Suppressor macrophage (primary cell): ENCODE data around the gene FAM186B.

Source experiments
- DNase-seq, 4 experiments: peaks; one replicate each; pipeline ENCODE4 v3.0.0-alpha.2; 2020 to 2022

FAM186B gene

DNA sequence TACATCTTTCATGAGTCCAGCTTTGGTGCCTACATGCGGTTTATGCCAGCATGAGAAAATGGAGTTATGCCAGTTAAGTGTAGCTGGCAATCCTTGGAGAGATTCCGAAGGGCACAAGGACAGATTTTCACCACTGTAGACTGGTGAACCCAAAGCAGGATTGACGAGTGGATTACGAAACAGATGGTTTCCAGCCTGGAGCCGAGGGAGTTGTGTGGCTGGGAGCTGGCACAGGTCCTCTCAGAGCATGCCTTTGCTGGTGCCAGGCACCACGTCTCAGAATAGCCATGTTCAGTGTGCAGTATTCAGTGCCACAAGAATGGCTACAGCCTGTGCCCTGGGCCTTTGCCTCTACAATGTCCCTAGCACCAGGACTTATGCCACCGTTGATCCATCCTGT lies 53.4 kb downstream of the FAM186B start:
- no peak for DNase-seq

DNA sequence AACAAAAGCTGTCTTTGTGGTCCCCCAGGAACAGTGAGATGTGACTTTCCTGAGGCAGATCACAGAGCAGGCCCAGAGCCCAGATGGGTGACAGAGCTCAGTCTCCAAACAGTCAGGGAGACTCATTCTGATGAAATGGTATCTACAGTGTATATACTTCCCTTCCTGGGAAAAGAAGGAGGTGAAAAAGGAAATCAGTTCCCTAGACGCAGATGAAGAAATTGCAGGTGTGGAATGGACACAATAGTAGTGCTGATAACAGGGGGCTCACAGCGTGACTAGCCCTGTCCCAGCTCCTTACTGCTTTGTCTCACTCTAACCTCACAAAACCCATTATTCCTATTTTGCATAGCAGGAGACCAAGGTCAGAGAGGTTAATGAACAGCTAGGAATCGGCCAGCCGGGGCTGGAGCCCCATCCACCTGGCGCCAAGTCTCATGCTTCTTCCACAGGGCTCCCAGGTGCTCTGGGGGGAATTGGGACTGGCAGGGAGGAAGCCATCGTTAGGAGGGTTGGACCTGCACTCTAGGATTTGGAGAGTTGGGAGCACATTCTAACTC lies 54.7 kb downstream of the FAM186B start:
- no peak for DNase-seq

DNA sequence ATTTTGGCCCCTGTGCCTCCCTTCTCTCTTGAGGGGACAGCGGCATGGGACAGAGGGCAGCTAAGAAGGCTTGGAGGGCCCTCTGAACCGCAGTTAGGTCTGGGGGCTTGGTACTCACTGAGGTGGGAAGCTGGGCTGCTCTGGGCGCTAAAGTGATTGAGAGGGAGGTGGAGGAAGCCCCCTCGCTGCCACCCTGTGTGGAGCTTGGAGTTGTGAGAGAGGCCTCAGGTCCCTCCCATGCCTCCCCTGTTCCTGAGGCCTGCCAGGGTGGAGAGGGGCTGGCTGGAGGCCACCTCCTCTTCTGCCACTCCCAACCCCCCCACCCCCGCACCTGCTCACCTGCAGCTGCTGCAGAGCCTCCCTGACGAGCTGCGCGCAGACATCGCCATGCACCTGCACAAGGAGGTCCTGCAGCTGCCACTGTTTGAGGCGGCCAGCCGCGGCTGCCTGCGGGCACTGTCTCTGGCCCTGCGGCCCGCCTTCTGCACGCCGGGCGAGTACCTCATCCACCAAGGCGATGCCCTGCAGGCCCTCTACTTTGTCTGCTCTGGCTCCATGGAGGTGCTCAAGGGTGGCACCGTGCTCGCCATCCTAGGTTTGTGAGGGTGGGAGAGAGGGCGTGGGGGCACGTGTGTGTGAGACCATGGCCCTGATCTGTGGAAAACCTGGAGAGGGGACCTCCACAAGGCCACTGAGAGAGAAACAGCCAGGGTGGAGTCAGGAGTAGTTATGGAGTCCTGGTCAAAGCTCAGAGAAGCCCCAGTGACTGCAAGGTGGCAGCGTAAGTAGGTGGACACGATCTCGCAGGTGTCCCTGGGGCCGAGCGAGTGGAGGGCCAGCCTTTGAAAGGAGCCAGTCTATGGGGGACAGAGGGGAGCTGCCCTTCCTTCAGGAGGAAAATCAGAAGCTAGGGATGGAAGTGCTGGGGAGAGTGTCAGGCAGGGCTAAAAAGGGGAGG lies 55.4 kb downstream of the FAM186B start:
- DNase-seq: no peak

DNA sequence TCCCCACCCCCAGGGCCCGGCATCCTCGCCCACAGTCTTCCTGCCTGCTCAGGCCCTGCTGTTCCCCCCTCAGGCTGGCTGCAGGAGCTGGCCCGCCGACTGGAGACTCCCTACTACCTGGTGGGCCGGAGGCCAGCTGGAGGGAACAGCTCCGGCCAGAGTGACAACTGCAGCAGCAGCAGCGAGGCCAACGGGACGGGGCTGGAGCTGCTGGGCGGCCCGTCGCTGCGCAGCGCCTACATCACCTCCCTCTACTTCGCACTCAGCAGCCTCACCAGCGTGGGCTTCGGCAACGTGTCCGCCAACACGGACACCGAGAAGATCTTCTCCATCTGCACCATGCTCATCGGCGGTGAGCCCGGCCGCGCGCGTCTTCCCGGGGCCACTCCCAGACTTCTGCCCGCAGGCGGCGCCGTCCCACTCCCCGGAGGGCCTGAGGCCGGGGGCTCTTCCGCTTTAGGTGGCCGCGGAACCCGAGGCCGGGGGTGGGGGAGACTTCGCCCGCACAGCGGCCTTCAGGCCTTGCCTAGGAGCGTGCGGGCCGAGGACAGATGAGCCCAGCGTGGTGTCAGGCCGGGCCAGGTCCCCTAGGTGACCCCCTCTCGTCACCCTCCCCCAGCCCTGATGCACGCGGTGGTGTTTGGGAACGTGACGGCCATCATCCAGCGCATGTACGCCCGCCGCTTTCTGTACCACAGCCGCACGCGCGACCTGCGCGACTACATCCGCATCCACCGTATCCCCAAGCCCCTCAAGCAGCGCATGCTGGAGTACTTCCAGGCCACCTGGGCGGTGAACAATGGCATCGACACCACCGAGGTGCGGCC lies 56.4 kb downstream of the FAM186B start:
- DNase-seq: peak; percentile 25 to 73 (median 52)

DNA sequence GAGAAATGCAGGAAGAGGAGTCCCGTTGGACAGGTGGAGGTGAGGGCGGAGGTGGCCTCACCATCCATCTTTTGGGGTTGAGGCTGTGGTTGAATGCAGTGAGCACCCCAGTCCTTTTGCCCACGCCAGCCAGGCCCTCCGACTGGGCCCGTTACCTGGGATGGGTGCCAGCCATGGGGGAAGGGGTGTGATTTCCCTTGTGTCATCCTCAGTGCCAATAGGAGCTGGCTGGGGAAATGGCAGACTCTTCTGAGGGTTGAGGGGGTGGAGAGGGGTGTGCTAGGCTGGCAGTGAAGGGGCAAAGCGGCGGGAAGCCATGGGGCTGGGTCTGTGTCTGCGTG lies 57.0 kb downstream of the FAM186B start:
- no peak for DNase-seq

DNA sequence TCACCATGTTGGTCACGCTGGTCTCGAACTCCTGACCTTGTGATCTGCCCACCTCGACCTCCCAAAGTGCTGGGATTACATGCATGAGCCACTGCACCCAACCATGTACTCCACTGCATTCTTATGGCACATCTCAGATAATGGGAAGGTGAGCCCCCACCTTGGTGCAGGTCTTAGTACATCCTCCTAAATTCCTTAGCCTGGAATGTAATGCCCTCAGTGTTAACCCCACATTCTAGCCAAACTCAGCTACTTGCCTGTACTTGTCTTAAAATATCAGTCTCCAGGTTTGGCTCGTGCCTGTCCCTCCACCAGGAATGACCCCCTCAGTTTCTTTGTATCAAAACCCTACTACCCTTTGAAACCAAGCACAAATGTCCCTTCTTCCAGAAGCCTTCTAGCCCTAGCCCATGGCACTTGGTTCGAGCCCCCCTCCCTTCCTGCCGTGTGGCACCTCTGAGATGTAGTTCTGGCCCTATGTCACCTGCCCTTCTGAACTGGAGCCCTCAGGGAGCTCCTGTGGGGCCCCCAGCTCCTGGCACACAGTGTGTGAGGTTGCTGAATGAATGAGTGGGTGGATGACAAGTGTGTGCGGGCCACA lies 58.2 kb downstream of the FAM186B start:
- no peak for DNase-seq

DNA sequence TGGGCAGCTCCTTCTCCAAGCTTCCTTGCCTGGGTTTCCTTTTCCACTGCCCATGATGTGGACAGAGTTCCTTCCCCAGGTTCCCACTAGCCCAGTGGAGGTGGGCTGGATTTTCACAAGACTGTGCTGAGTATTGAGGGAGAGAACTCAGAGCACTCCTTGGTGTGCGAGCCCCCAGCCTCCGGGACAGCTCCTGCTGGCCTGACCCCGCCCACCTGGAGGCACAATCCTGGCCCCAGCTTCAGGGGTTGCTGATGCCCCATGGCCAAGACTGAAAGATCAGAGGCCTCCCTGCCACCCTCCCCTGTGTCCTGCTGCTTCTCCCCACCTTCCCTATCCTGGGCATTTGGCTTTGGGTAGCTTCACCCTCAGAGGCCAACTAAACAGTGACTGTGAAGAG lies 59.0 kb downstream of the FAM186B start:
- no peak for DNase-seq

DNA sequence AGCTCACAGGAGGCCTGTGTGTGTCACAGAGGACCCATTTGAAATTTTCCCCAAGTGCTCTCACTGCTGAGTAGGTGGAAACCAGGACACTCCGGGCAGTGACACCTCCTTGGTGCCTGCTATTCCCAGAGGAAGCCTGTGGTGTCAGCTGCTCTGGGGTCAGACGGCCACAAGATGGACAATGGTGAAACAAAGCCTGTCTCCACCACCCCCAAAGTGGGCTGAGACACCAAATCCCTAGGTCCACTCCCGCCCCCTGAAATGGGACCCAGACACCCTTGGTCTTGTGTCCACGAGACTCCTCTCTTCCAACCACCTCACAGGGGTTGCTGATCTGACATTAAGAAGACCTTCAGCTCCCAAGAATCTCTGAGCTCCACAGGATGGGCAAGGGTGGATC lies 59.6 kb downstream of the FAM186B start:
- DNase-seq: no peak

DNA sequence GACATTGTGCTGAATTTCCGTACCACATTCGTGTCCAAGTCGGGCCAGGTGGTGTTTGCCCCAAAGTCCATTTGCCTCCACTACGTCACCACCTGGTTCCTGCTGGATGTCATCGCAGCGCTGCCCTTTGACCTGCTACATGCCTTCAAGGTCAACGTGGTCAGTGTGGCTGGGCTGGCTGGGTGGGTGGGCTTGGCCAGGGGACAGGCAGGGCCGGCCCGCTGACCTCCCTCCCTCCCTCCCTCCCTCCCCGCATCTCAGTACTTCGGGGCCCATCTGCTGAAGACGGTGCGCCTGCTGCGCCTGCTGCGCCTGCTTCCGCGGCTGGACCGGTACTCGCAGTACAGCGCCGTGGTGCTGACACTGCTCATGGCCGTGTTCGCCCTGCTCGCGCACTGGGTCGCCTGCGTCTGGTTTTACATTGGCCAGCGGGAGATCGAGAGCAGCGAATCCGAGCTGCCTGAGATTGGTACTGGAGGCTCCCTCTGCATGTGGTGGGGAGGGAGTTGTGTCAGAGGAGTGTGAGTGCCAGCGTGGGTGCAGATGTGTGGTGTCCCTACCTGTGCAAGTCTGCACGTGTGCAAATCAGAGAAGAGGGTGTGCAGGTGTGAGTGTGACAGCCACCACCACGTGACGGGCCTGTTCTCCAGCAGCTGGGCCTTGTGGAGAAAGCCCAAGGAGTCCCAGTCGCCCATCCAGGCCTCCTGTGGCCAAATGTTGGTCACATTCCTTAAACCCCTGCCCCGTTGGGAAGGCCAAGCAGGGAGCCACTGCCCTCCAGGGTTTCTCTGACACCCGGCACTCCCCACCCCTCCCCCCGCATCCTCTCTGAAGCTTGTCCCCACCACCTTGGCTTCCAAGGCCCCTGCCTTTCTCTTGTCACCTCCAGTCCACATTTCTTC lies 61.3 kb downstream of the FAM186B start:
- no peak for DNase-seq

DNA sequence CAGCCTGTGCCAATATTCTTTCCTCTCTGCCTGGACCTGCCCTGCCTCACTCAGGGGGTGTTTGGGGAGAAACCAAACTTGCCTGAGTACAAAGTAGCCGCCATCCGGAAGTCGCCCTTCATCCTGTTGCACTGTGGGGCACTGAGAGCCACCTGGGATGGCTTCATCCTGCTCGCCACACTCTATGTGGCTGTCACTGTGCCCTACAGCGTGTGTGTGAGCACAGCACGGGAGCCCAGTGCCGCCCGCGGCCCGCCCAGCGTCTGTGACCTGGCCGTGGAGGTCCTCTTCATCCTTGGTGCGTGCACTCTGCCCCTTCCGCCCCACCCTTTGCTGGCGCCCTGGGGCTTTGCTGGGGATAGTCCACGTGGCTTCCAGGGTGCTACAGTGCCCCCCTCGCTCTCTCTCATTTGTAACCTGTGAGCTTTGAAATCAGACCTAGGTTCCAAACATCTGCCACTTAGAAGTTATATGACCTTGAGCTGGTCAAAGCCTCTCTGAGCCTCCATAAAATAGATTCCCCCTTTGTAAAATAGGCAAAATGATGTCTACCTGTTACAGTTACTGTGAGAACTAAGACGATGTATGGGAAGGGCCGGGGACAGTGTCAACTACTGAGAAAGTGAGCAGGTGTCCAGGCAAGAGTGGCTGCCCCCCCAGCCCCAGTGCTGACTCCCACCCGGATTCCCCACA lies 62.1 kb downstream of the FAM186B start:
- DNase-seq: no peak

DNA sequence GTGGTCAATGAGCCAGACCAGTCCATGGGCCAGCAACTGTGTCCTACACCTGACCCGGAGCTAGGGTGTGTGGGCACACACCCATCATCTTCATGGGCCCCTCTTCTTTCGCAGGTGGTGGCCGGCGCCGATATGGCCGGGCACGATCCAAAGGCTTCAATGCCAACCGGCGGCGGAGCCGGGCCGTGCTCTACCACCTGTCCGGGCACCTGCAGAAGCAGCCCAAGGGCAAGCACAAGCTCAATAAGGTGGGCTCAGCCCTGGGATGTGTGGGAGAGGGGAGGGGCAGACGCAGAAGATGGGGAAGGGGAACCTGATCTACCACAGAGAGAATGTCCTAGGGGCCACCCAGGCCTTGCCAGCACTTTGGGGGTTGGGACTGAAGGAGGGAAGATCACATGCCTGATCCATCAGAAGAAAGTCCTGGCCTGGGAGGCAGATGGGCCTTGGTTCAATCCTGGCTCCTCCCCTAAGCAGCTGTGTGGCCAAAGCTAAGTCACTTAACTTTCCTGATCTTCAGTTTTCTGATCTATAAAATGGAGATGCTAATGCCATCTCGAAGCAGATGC lies 62.8 kb downstream of the FAM186B start:
- DNase-seq: no peak

DNA sequence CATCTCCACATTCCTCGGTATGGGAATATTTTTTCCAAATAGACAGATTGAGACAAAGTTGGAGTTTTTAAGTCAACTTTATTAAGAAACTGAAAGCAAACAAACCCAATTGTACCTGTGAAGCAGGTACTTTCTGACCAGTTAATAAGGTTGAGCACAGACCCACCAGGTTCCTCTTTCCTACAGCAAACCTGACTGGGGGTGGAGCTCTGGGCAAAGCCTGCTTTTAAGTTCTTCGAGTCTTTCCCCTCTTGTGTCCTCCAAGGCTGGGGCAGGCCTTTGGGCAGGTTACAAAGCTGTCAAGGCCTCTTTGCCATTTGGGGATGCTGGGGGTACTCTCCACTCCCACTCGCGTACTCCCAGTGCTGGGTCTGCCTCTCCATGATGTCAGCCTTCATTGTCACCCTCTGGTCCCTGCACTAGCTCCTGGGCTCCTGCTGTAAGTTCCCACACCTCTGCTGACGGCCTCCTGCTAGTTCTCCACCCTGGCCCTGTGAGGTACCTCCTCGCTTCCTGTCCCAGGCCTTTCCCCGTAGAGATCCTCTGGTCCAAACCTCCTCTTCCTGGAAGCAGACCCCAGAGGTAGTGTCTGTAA lies 63.4 kb downstream of the FAM186B start:
- no peak for DNase-seq

DNA sequence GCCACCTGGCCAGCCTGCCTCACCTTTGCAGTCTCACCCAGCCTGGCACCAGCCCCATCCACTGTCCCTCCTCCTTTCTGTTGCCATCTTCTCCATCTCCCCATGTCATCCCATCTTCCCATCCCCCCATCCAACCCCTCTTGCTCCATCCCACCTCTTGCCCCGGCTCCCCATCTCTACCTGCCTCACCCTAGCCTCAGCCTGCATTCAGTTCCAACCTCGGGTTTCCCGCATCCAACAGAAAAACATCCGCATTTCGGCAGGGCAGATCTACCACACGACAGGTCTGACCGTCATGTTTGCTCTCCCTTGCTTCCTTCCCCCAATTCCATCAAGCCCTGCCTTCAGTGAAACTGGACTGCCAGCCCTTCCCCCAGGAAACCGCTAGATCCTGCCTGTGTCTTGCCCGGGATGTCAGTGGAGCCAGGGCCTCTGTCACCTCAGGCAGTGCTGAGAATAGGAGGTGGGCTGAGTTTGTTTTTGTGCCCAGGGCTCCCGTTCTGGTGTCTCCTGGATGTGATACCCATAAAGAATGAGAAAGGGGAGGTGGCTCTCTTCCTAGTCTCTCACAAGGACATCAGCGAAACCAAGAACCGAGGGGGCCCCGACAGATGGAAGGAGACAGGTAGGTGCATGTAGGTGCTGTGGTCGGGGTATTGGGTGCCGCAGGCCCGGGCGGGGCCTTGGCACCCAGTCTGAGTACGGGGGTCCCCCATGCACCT lies 64.1 kb downstream of the FAM186B start:
- DNase-seq: no peak

DNA sequence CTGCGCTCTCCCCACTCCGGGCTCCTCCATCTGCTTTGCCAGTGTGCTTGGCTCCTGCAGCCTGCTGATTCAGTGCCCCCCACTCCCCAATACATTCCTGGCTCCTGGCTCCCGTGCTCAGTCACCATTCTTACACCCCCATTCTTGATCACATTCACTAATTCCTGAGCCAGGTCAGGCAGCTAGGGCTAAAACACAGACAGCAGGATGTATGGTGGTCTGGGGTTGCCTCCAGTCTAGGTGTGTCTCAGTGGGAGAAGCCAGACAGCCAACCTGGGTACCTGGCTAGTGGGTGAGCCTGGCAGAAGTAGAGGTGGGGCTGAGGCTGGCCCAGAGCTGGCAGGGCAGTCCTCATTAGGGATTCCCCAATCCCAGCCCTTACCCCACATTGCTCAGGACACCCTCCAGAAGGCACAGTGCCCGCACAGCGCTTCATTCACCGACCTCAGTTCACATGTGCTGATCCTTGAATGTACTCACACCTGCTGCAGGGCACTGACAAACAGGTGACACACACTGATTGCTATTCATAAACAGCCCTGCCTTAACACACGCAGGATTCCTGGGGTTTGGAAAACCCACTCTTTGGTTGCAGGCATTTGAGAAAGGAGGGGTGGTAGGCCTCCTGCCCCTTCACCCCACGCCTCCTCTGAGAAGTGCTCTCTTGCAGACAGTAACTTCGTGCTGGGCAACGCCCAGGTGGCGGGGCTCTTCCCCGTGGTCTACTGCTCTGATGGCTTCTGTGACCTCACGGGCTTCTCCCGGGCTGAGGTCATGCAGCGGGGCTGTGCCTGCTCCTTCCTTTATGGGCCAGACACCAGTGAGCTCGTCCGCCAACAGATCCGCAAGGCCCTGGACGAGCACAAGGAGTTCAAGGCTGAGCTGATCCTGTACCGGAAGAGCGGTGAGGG lies 65.0 kb downstream of the FAM186B start:
- no peak for DNase-seq

DNA sequence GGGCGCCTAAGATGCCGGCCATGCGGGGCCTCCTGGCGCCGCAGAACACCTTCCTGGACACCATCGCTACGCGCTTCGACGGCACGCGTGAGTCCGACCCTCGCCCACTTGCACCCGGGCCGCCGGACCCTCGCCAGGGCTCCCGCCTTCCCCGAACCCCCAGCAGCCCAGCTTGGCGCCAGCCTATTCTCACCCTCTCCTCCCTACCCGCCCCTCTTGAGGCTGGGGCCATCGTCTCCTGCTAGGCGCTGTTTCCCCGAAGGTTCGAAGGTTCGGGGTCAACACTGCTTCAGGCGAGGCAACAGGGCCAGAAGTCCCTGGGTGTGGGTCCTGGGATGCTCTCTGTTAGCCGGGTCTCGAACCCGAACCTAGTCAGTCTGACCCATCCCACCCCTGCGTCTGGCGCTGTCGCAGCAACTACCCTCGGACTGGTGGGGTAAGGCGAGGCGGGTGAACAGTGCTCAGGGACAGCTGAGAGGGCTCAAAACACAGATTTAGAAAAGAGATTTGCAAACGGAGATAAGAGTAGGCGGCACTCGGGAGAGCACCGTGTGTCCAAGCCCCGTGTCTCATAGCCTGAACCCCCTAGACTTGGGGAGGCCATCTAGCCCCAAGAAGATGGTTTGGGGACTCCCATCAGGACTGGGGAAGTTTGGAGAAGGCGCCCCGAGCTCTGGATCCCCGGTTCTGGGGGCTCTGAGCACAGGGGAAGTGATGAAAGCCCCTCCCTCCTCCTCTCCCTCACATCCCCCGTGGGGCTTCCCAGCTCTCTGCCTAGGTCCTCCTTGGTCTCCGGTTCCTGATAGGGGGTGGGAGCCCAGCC lies 65.8 kb downstream of the FAM186B start:
- no peak for DNase-seq

DNA sequence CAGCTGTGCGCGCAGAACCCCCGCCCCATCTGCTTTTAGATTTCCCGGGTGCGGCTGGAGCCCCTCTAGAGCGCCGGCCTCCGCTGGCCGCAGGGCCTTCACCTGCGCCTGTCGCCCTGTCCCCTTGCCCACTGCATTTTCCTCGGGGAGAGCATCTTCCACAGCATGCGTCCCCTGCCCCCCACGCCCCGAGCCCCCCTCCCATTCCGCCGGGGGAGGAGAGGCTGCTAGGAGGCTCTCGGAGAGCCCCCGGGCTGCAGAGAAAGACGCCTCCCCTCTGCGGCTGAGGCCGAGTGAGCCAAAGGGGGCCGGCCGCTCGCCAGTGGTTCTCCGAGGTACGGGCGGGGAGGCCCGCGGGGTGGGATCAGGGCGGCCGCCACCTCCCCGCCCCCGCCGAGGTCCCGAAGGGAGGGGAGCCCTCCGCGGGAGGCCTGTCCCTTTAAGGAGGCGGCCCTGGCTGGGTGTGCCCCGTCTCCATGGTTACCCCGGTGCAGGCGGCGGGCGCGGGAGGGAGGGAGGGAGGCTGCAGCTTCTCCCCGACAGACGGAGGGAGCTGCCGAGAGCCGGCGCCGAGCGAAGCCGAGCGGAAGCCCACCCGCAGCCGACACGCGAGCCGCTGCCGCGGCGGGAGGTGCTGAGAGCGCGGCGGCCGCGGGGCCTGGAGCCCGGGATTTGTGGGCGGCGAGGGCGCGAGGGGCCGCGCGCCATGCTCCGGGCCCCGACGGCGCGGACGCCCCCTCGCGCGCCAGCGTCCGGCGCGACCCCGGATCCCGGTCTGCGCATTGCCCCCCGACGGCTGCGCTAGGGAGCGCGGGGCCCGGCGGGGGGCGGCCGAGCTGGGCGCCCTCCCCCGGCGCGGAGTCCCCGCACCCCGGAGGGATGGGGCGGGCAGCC lies 66.7 kb downstream of the FAM186B start, which contains the start of gene KCNH3:
TSS of gene KCNH3 (plus strand) at position 521 of the 894 bp plus-strand sequence. CDS start 387 bp downstream, outside the sequence.
- peak; percentile 54 to 87 (median 77) for DNase-seq
